ENCODE data around the gene ITPRID2.

Gene ITPRID2

GRCh38 chr2:181891258-181891965 lies at the start of gene ITPRID2:
TSS of gene ITPRID2 (plus strand) at chr2:181891730. CDS start at chr2:181892067, 337 bp downstream.
- peak; percentile 51 for DNase-seq (ENCODE audit: low spot score)

- DNase-seq (ENCODE audit: low spot score) = no peak
These were observed 46.8 kb upstream of the ITPRID2 start for GRCh38 chr2:181844551-181845290.

- no peak for DNase-seq (ENCODE audit: low spot score)
These were observed 44.9 kb upstream of the ITPRID2 start for GRCh38 chr2:181846399-181847197.

- DNase-seq (ENCODE audit: low spot score) = no peak
These were observed 44.4 kb upstream of the ITPRID2 start for GRCh38 chr2:181847198-181847556.

GRCh38 chr2:181847702-181848101 lies 43.8 kb upstream of the ITPRID2 start:
- DNase-seq (ENCODE audit: low spot score) = no peak

GRCh38 chr2:181848261-181848886 lies 43.2 kb upstream of the ITPRID2 start:
- DNase-seq (ENCODE audit: low spot score) = no peak

- no peak for DNase-seq (ENCODE audit: low spot score)
These were observed 41.9 kb upstream of the ITPRID2 start for GRCh38 chr2:181849601-181850000.

GRCh38 chr2:181850936-181851560 lies 40.5 kb upstream of the ITPRID2 start:
- no peak for DNase-seq (ENCODE audit: low spot score)

- no peak for DNase-seq (ENCODE audit: low spot score)
These were observed 39.8 kb upstream of the ITPRID2 start for GRCh38 chr2:181851726-181852125.

- no peak for DNase-seq (ENCODE audit: low spot score)
These were observed 37.8 kb upstream of the ITPRID2 start for GRCh38 chr2:181853696-181854095.

- no peak for DNase-seq (ENCODE audit: low spot score)
These were observed 34.0 kb upstream of the ITPRID2 start for GRCh38 chr2:181857483-181857882.

GRCh38 chr2:181858600-181858999 lies 32.9 kb upstream of the ITPRID2 start:
- DNase-seq (ENCODE audit: low spot score) = no peak

GRCh38 chr2:181859123-181859522 lies 32.4 kb upstream of the ITPRID2 start:
- DNase-seq (ENCODE audit: low spot score) = no peak

- no peak for DNase-seq (ENCODE audit: low spot score)
These were observed 31.7 kb upstream of the ITPRID2 start for GRCh38 chr2:181859803-181860202.

GRCh38 chr2:181861379-181861778 lies 30.2 kb upstream of the ITPRID2 start:
- no peak for DNase-seq (ENCODE audit: low spot score)

GRCh38 chr2:181862583-181863281 lies 28.8 kb upstream of the ITPRID2 start:
- DNase-seq (ENCODE audit: low spot score) = no peak

- no peak for DNase-seq (ENCODE audit: low spot score)
These were observed 19.4 kb upstream of the ITPRID2 start for GRCh38 chr2:181872178-181872577.

GRCh38 chr2:181876614-181877063 lies 14.9 kb upstream of the ITPRID2 start:
- DNase-seq (ENCODE audit: low spot score) = no peak

- no peak for DNase-seq (ENCODE audit: low spot score)
These were observed 14.3 kb upstream of the ITPRID2 start for GRCh38 chr2:181877181-181877664.

- DNase-seq (ENCODE audit: low spot score) = no peak
These were observed 13.1 kb upstream of the ITPRID2 start for GRCh38 chr2:181878448-181878847.

GRCh38 chr2:181879295-181879694 lies 12.2 kb upstream of the ITPRID2 start:
- DNase-seq (ENCODE audit: low spot score) = no peak

Measured in CD4-positive, alpha-beta T cell treated with Interleukin-6 at 100 ng/mL for 8 hours (primary cell).